Activated CD4-positive, alpha-beta T cell treated with anti-CD3 and anti-CD28 coated beads for 24 hours (primary cell): ENCODE measurements around the gene MAP3K4.
"Not testable (repeated sequence)": the region's sequence is repeated elsewhere in the genome, so short reads cannot be mapped to it uniquely, and the experiment has no call there.

ENCODE experiments used
- DNase-seq, 2 donors: peaks; one replicate each; pipeline ENCODE4 v3.0.0-alpha.2; 2020; ENCODE audit warnings: low read depth in 2 of 2

The MAP3K4 gene

DNA sequence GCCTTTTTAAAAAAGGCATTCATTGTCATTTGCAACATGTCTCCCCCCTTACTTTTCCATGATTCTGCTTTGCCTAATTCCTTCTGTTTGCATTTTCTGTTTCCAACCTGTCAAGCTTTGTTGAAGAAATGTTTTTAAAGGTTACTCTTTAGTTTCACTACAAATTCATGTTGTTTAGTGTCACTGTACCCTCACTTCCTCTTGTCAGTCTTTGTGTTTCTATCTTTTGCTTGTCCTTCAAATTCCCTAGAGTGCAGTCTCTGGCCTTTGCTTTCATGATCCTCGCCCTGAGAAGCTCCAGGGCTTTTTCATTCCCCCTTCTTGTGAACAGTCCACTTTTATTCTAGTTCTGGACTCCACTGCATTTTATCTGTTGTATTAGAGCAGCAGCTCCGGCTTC lies 90.6 kb downstream of the MAP3K4 start:
- DNase-seq = no peak

DNA sequence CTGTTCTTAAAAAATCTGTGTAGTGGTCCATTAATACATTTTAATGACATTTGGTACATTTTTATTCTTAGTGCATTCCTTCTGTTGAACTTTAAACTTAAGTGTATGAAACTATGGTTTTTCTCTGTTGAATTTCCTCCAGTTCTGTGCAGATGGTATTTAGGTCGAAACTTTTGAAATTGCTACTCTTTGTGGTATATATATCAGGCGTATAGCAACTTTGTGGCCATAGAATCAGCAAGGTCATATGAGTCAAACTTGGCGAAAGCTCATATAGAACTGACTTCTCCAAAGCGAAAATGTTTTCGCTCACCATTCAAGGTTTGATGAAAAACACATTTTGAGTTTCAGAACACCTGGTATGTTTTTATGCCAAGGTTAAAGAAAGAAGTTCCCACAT lies 93.7 kb downstream of the MAP3K4 start:
- no peak for DNase-seq

DNA sequence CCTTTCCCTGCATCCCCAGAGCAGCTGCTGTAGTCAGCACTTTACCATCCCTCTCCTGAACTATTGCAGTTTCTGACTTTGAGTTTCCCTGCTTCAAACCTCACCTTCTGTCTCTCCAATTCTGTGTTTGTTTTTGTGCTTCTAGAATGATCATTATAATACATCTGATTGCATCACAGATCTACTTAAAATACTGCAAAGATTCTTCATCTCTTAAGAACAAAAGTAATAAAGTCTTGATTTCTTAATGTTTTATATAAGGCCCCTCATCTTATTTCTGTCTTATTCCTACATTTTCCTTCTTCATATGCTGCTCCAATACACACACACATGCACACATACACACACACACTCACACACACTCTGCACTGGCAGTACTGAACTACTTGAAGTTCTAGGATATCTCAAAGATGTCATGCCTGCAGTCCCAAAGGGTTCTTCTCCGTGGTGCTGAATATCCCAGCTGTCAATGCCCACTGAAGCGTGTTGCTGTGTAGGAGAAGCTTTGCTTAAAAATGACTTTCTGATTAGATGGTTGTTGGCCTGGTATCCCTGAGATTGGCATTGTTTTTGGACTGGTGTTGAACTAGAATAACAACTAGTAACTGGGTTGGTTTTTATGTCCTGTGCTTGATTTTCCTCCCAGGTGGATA lies 97.2 kb downstream of the MAP3K4 start:
- DNase-seq = no peak

DNA sequence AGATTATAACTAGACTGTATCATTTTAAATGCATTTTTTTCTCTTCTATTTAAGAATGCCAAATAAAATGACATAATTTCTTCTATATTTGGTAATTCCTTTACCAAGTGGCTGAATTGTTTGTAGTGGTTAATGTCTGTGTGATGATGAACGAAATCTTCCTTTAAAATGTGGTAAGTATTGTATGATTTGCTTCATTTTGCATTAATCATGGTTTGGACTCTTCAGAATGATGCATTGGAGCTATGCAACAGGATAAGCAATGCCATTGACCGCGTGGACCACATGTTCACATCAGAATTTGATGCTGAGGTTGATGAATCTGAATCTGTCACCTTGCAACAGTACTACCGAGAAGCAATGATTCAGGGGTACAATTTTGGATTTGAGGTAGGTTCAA lies 99.6 kb downstream of the MAP3K4 start:
- no peak for DNase-seq

DNA sequence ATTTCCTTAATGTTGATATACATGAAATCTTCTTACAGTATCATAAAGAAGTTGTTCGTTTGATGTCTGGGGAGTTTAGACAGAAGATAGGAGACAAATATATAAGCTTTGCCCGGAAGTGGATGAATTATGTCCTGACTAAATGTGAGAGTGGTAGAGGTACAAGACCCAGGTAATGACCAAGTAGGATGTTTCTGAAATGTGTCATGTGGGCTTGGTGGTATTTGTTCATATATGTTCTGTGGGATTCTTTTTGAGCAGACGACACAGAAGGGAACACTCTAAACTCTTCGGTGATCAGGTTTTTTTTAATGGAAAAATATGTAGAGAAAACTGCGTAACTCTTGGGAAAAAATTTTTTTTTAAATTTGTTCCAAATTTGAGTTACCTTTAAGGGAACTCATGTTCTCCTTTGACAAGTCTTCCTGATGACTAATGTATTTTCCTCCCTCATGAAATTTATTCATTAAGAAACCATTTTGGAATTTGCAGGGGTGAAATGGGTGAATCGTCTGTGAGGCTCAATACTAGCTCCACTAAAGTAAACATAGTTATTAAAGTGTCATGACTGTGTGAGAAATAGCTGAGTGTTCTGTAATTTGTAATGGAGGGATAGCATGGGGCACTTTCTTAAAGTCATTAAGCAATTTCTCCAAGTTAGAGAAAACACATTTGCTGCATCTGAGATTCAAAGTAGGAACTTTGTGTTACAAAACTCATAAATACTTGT lies 100.6 kb downstream of the MAP3K4 start:
- DNase-seq = no peak

DNA sequence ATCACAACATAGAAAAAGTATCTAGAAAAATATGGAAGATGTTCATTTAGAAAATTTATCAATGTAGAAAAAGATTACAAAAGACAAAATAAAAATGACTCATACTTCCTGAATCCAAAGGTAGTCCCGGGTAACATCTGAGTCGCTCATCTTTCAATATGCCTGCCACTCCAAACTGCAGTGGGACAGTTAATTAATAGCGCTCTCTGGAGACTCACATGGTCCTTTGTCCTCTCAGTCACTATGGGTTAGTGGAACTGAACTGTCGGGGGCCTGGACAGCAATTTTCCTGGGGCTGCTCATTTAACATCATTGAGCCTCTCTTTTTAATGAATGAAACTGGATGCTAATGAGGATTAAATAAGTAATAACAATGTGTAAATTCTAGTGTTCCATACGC lies 103.4 kb downstream of the MAP3K4 start:
- DNase-seq = no peak

DNA sequence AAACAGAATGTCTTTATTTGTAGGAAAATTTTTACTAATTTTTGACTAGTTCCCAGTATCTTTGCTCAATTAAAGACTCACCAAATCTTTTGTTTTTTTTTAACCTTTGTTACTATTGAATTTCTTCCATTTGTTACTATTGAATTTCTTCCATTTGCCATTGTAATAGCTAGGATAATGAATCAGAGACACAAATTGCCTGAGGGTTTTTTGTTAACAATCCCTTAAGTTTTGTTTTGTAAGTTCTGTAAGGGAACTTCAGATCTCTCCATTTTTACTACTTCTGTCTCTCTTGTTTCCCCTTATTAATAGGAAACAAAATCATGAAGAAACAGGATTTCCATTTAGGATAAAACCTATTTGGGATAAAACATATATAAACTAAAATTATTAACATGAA lies 104.3 kb downstream of the MAP3K4 start:
- no peak for DNase-seq

DNA sequence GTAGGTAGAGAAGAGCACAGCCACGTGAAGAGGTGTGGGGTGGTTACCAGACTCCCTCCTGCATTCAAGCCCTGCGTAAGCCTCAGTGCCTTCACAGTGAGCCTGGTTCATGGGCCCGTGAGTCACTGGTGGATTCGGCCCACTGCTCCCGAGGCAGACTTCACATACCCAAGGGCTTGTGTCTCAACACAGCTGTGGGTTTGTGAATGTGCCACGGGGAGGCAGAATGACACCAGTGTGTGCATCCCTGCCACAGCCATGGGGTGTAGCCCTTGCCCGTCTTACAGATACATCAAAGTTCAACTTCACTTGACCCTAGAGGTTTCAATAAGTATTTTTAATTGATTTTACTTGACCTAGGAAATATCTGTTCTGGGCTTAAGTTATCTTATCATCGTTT lies 108.5 kb downstream of the MAP3K4 start:
- no peak for DNase-seq

DNA sequence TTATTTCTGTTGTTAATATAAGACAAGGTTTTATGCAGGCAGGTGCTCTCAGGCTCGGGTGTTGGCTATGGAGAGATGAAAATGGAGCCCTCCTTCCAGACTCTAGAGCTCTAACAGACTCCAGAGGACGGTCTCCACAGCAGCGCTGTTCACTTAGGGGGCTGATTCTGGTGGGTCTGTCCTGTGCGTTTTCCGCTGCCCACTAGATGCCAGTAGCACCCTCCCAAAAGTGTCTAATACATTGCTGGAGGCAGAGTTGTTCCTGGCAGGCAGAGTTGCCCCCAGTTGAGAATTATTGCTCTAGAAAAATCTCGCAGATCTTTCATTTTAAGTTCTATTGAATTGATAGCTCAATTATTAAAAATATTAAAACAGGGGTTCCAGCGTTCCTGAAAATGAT lies 109.9 kb downstream of the MAP3K4 start:
- no peak for DNase-seq

DNA sequence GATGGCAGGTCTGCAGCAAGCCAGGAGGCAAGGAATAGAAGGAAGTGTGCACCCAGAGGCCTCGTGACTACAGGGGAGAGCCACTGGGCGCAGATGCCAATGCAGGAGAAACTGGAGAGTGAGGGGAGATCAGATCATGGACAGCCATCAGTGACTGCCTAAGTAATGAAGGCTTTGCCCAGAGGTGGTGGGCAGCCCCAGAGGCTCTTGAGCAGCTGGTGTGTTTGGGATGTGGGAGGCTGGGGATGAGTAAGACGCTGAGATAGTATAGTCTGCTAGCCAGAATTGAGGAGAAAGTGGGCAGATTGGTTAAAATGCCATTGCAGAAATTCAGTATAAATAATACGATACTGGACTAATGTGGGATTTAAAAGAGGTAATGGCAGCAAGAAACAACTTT lies 111.9 kb downstream of the MAP3K4 start:
- no peak for DNase-seq

DNA sequence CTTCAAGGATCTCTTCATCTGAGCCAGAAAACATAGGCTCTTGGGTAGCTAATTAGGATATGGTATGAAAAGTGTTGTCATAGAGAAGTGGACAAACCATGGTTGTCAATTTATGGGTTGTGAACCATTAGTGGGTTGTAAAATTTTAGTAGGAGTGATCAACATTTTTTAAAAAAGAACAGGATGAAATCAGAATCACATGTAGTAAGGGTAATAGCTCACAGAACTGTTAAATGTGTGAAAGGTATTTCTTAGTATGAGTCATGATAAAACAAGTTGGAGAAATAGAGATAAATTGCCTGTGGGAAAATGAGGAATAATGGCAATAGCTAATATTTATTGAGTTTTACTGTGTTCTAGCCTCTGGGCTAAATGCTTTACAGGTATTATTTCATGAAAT lies 113.4 kb downstream of the MAP3K4 start:
- no peak for DNase-seq

DNA sequence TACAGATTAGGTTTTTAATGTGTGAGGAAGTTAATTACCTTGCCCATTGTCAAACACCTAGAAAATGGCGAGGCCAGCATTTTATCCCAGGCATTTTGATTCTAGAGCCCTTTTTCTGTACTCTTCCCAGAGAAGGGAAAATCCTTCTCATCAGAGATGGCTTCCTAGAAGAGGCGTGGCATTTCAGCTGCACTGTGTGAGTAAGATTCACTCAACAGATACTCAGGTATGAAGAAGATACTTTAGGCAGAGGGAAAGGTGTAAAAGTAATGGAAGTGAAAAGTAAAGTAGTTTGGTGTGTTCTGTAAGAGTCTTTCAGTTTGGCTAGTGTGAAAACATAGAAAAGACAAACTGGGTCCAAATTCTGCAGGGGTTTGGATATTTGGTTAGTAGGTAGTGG lies 113.8 kb downstream of the MAP3K4 start:
- DNase-seq = no peak

DNA sequence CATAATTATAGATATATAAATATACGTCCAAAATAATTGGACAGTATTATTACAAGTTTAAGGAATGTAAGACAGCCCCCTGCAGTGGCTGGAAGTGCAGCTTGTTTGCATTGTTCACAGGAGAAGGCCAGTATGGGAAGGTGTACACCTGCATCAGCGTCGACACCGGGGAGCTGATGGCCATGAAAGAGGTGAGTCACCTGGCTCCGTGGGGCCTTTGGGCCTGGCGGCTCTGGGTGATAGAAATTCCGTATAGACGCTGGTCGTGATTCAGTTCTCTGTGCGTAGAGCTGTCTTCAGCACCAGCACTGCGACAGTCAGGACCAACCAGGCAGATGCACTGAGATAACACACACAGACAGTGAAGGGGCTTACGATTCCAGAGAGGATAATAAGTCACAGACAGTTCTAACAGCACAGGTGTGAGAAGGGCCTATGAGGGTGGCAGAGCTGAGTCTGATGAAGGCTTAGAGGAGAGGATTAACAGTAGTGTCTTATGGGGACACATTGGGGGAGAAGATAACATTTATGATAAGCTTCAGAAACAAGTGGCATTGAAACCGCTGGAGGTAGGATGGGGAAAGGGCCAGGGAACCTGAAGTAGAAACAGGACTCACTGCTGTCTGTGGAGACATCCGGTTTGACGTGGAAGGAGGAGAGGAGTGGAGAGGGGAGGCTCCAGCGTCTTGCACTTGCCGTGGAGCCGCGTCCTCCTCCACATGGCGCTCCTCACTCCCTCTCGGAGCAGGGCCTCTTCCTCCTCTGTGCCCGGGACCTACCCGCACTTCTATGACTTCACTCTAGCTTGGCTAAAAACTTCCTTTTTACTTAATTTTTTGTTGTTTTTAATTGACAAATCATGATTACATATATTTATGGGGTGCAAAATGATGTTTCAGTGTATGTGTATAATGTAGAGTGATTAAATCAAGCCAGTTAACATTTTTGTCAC lies 116.5 kb downstream of the MAP3K4 start:
- no peak for DNase-seq

DNA sequence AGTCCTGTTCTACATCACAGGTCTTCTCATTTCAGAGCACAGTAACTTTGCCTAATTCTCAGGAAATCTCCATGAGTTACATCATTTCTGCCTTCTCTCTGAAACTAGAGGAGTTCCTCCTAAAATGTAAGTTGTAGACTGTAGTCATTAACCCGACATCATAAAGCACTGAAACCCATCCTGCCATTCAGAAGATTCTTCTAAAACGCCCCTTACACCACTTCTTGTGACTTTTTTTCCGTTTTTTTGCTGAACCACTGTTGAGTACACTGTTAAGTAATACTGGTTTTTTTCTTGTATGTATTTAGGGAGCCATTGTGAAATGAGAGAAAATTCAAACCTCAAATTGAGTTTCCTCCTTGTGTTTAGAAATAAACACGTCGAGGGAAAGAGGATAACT lies 117.3 kb downstream of the MAP3K4 start:
- DNase-seq = no peak

DNA sequence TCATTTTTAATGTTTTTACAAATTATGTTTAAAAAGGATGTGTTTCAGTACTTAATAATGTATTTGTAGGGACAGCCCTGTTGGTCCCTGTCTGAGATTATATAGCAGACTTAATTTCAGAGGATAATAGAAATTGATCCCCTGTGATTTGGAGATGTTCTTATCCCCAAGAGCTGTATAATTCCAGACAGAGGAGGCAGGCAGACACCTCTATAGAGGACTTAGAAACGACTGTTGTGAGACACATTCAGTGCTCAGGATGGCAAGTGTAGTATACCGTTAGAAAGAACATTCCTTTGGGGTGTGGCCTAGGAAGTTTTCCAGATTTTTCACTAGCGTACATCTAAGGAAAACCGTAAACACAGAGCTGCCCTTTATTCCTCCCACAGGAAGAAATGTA lies 117.8 kb downstream of the MAP3K4 start:
- no peak for DNase-seq

DNA sequence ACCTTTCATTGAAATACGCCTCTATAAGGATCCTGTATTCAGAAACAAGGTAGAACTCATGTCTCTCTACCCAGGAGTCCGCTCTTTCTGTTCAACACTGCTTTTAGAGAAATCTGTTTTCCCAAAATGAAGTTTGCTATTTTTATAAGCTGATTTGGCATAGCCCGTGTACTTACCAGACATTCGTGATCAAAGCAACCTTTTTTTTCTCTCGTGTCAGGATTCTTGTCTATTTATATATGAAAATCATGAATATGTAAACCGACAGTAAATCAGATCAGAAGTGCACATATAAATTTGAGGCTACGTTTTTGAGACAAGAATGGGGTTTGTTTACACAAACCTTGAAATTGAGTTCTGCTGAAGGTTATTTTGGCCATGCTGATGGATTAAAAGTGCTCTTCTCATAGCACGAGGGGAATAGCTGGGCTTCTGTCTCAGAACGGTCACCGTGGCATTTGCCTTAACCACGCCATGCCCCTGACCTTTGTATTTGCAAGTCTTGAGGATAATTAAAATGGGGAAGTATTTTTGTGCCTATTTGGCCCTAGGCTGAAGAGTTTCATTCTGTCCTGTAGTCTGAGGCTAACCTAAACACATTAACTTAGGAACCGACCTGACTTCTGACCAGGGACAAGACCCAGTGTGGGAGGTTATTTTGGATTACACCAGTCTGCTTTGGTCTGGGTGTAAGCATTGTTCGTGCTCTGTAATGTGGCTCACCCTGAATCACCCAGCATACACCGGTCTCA lies 118.6 kb downstream of the MAP3K4 start:
- no peak for DNase-seq

DNA sequence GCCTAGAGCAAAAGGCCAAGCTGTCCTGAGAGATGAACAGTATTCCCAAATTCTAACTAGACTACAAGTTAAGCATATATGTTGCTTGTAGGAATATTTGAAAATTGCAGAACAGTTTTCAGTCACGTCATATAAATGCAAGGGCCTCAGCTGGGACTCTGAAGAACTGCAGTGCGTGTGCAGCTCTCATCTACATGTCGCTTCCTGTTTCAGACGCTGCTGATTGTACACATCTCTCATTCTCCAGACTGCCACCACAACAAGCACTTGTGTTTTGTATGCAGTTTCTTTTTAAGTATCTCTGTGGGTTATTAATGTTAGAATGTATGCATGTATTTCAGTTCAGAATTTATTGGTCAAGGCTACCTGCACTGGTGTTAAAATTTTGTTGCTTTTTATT lies 119.7 kb downstream of the MAP3K4 start:
- DNase-seq = no peak

DNA sequence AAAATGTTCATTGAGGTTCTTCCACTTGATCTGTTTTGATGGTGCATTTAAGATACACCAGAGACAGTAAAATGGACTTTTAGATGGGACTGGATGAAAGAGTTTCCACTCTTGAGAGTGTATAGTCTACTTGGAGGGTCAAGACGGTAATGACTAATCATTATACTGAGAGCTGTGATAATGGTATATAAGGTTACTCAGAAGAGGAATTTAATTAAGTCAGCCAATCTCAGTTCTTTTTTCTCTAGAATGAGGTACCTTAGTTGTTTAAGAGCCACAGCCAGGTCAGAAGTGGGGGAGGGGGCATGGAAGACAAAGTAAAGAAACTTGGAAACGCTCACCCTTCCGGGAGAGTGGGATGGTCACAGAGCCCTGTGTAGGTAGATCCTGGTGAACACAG lies 123.9 kb downstream of the MAP3K4 start:
- no peak for DNase-seq

DNA sequence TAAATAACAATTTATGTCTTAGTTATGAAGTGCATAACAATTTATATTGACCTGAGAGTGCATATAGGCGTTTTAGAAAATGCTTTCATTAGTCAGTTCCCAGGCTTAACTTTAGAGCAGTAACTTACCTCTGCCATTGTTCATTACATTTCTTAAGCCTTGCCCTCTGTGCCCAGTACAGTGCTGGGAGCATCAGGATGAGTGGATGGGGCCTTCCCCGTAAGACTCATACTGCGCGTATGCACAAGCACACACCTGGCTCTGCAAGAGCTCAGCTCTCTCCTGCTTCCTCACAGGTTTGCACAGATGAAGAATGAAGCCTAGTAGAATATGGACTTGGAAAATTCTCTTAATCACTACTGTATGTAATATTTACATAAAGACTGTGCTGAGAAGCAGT lies 125.0 kb downstream of the MAP3K4 start:
- no peak for DNase-seq

DNA sequence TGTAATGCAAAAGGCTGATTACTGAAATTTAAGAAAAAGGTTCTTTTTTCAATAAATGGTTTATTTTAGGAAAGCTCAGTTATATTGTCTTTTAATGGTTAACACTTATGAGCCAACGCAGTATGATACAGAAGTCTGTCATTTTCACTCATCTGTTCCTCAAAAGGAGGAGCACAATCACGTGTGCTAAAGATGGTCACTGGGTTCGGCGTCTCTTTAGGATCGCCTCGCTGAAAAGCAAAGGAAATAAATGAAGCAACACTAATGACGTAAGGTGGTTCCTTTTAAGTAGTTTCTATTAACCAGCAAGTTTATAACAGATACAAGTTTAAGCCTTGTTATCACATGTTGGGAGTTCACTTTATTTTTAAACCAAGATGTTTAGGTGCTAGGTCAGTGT lies 125.7 kb downstream of the MAP3K4 start:
- DNase-seq = no peak

DNA sequence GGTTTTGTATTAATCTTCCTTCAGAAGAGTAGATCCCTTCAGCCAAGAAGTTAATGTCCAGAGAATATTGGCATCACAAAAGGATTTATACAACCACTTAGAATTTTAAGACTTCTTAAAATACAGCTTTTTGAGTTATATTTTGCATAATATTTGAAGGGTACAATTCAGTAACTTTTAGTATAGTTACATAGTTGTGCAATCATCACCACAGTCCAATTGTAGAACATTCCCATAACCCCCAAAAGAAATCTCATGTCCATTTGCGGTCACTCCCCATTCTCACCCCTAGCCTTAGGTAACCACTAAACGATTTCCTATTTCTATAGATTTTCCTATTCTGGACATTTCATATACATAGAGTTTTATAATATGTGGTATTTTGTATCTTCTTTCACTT lies 126.4 kb downstream of the MAP3K4 start:
- no peak for DNase-seq

DNA sequence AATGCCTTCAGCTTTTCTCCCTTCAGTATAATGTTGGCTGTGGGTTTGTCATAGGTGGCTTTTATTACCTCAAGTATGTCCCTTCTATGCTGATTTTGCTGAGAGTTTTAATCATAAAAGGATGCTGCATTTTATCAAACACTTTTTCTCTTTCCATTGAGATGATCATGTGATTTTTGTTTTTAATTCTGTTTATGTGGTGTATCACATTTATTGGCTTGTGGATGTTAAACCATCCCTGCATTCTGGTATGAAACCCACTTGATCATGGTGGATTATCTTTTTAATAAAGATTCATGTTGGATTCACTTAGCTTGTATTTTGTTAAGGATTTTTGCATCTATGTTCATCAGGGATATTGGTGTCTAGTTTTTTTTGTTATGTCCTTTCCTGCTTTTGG lies 131.8 kb downstream of the MAP3K4 start:
- not testable (repeated sequence) for DNase-seq
